ENCODE measurements around the gene ARGLU1. TPM values are rescaled to one million over a fixed set of nuclear protein-coding genes. Genes with fewer than 3 reads are reported as not detected.

Gene ARGLU1
- total RNA-seq, 2 experiments from 2014 or later: 82.3 to 86.6 TPM

GRCh38 chr13:106503730-106504453 is 64.0 kb downstream of the ARGLU1 start:
- Mint-ChIP-seq H3K9me3 (no peaks in the 10 kb centered on the region), H3K27me3 (ENCODE audit: low read depth) (peaks cover 23% of the 10 kb centered on the region), H3K27ac (no peak overlapping the region), H3K4me1 (ENCODE audit: low read depth) (peaks cover 8% of the 10 kb centered on the region), H3K36me3 (ENCODE audit: low read depth) (no peaks in the 10 kb centered on the region), H3K4me3 (no peak overlapping the region)
- CTCF ChIA-PET: interaction anchor here (1.8 kb wide), 1 partner anchor 32 kb away, joined by 6 read pairs; no protein-coding TSS in a partner anchor
- DNase-seq: no peak
- intact Hi-C loops (cut with micrococcal nuclease): no loop called here

GRCh38 chr13:106503272-106503671 is 64.7 kb downstream of the ARGLU1 start:
- intact Hi-C loops (cut with micrococcal nuclease): no loop called here
- peaks cover 8% of the 10 kb centered on the region for H3K4me1 Mint-ChIP-seq (ENCODE audit: low read depth)
- H3K36me3 Mint-ChIP-seq (ENCODE audit: low read depth): no peaks in the 10 kb centered on the region
- H3K27me3 Mint-ChIP-seq (ENCODE audit: low read depth): peaks cover 29% of the 10 kb centered on the region
- no peak overlapping the region for H3K27ac Mint-ChIP-seq
- no peaks in the 10 kb centered on the region for H3K9me3 Mint-ChIP-seq
- CTCF ChIA-PET: no interaction called here
- no peak overlapping the region for H3K4me3 Mint-ChIP-seq
- DNase-seq: no peak

GRCh38 chr13:106500445-106500844 is 67.5 kb downstream of the ARGLU1 start:
- Mint-ChIP-seq H3K4me1 (ENCODE audit: low read depth) (peaks cover 7% of the 10 kb centered on the region), H3K27ac (no peak overlapping the region), H3K4me3 (no peak overlapping the region), H3K27me3 (ENCODE audit: low read depth) (peaks cover 46% of the 10 kb centered on the region), H3K9me3 (no peaks in the 10 kb centered on the region), H3K36me3 (ENCODE audit: low read depth) (no peaks in the 10 kb centered on the region)
- DNase-seq: no peak
- CTCF ChIA-PET: no interaction called here
- intact Hi-C loops (cut with micrococcal nuclease): no loop called here

- Mint-ChIP-seq H3K27ac (no peak overlapping the region), H3K36me3 (ENCODE audit: low read depth) (no peaks in the 10 kb centered on the region), H3K9me3 (no peaks in the 10 kb centered on the region), H3K4me1 (ENCODE audit: low read depth) (peaks cover 7% of the 10 kb centered on the region), H3K27me3 (ENCODE audit: low read depth) (peaks cover 46% of the 10 kb centered on the region), H3K4me3 (no peak overlapping the region)
- DNase-seq: no peak
- intact Hi-C loops (cut with micrococcal nuclease): no loop called here
- CTCF ChIA-PET: interaction anchor here (0.7 kb wide), 1 partner anchor 9 kb away, joined by 4 read pairs; no protein-coding TSS in a partner anchor
Observed at GRCh38 chr13:106499896-106500295, 68.0 kb downstream of the ARGLU1 start.

- Mint-ChIP-seq H3K4me3 (no peak overlapping the region), H3K36me3 (ENCODE audit: low read depth) (no peaks in the 10 kb centered on the region), H3K27me3 (ENCODE audit: low read depth) (peaks cover 49% of the 10 kb centered on the region), H3K4me1 (ENCODE audit: low read depth) (peaks cover 7% of the 10 kb centered on the region), H3K9me3 (no peaks in the 10 kb centered on the region), H3K27ac (no peak overlapping the region)
- DNase-seq: no peak
- CTCF ChIA-PET: interaction anchor here (0.6 kb wide), 1 partner anchor 1079 kb away, joined by 3 read pairs; no protein-coding TSS in a partner anchor
- intact Hi-C loops (cut with micrococcal nuclease): no loop called here
Observed at GRCh38 chr13:106499113-106499512, 68.8 kb downstream of the ARGLU1 start.

GRCh38 chr13:106498571-106498970 is 69.4 kb downstream of the ARGLU1 start:
- CTCF ChIA-PET: no interaction called here
- Mint-ChIP-seq H3K36me3 (ENCODE audit: low read depth) (no peaks in the 10 kb centered on the region), H3K27me3 (ENCODE audit: low read depth) (peaks cover 55% of the 10 kb centered on the region), H3K9me3 (no peaks in the 10 kb centered on the region), H3K27ac (no peak overlapping the region), H3K4me3 (no peak overlapping the region), H3K4me1 (ENCODE audit: low read depth) (peaks cover 11% of the 10 kb centered on the region)
- intact Hi-C loops (cut with micrococcal nuclease): no loop called here
- no peak for DNase-seq

GRCh38 chr13:106498158-106498557 is 69.8 kb downstream of the ARGLU1 start:
- Mint-ChIP-seq H3K27ac (no peak overlapping the region), H3K9me3 (no peaks in the 10 kb centered on the region), H3K36me3 (ENCODE audit: low read depth) (no peaks in the 10 kb centered on the region), H3K4me3 (no peak overlapping the region), H3K4me1 (ENCODE audit: low read depth) (peaks cover 15% of the 10 kb centered on the region), H3K27me3 (ENCODE audit: low read depth) (peaks cover 59% of the 10 kb centered on the region)
- no peak for DNase-seq
- CTCF ChIA-PET: no interaction called here
- intact Hi-C loops (cut with micrococcal nuclease): no loop called here

- no peak overlapping the region for H3K27ac Mint-ChIP-seq
- no peak for DNase-seq
- peaks cover 17% of the 10 kb centered on the region for H3K4me1 Mint-ChIP-seq (ENCODE audit: low read depth)
- peaks cover 67% of the 10 kb centered on the region for H3K27me3 Mint-ChIP-seq (ENCODE audit: low read depth)
- H3K9me3 Mint-ChIP-seq: no peaks in the 10 kb centered on the region
- CTCF ChIA-PET: no interaction called here
- intact Hi-C loops (cut with micrococcal nuclease): no loop called here
- no peak overlapping the region for H3K4me3 Mint-ChIP-seq
- no peaks in the 10 kb centered on the region for H3K36me3 Mint-ChIP-seq (ENCODE audit: low read depth)
Observed at GRCh38 chr13:106497079-106497478, 70.9 kb downstream of the ARGLU1 start.

- CTCF ChIA-PET: no interaction called here
- no peaks in the 10 kb centered on the region for H3K9me3 Mint-ChIP-seq
Observed at GRCh38 chr13:106496072-106496997, 71.6 kb downstream of the ARGLU1 start.

GRCh38 chr13:106494936-106495335 is 73.0 kb downstream of the ARGLU1 start:
- DNase-seq: no peak
- Mint-ChIP-seq H3K27me3 (ENCODE audit: low read depth) (peaks cover 74% of the 10 kb centered on the region), H3K9me3 (no peaks in the 10 kb centered on the region), H3K27ac (no peak overlapping the region), H3K4me1 (ENCODE audit: low read depth) (peaks cover 24% of the 10 kb centered on the region), H3K4me3 (no peak overlapping the region), H3K36me3 (ENCODE audit: low read depth) (no peaks in the 10 kb centered on the region)
- intact Hi-C loops (cut with micrococcal nuclease): no loop called here
- CTCF ChIA-PET: interaction anchor here (0.8 kb wide), 1 partner anchor 126 kb away, joined by 4 read pairs; no protein-coding TSS in a partner anchor

More at GRCh38 chr13:106496072-106496997, 71.6 kb downstream of the ARGLU1 start:
- no peaks in the 10 kb centered on the region for H3K36me3 Mint-ChIP-seq (ENCODE audit: low read depth)
- H3K27ac Mint-ChIP-seq: no peak overlapping the region
- peaks cover 73% of the 10 kb centered on the region for H3K27me3 Mint-ChIP-seq (ENCODE audit: low read depth)
- no peak overlapping the region for H3K4me3 Mint-ChIP-seq
- intact Hi-C loops (cut with micrococcal nuclease): no loop called here
- H3K4me1 Mint-ChIP-seq (ENCODE audit: low read depth): peaks cover 19% of the 10 kb centered on the region
- no peak for DNase-seq

GRCh38 chr13:106494506-106494905 is 73.4 kb downstream of the ARGLU1 start:
- CTCF ChIA-PET: interaction anchor here (0.8 kb wide), 1 partner anchor 125 kb away, joined by 4 read pairs; no protein-coding TSS in a partner anchor
- Mint-ChIP-seq H3K9me3 (no peaks in the 10 kb centered on the region), H3K27me3 (ENCODE audit: low read depth) (peaks cover 73% of the 10 kb centered on the region), H3K27ac (no peak overlapping the region), H3K4me1 (ENCODE audit: low read depth) (peaks cover 22% of the 10 kb centered on the region), H3K4me3 (no peak overlapping the region), H3K36me3 (ENCODE audit: low read depth) (no peaks in the 10 kb centered on the region)
- intact Hi-C loops (cut with micrococcal nuclease): no loop called here
- no peak for DNase-seq

- Mint-ChIP-seq H3K9me3 (no peaks in the 10 kb centered on the region), H3K4me1 (ENCODE audit: low read depth) (peaks cover 22% of the 10 kb centered on the region), H3K27me3 (ENCODE audit: low read depth) (peaks cover 75% of the 10 kb centered on the region), H3K4me3 (no peak overlapping the region), H3K27ac (no peak overlapping the region), H3K36me3 (ENCODE audit: low read depth) (no peaks in the 10 kb centered on the region)
- intact Hi-C loops (cut with micrococcal nuclease): no loop called here
- no peak for DNase-seq
- CTCF ChIA-PET: no interaction called here
Observed at GRCh38 chr13:106493533-106494220, 74.3 kb downstream of the ARGLU1 start.

All from activated naive CD4-positive, alpha-beta T cell treated with anti-CD3 and anti-CD28 coated beads for 36 hours (primary cell).